ENCODE results near the gene TULP1.

GRCh38 chr6:35497571-35498421 lies 14.9 kb downstream of the TULP1 start:
- TF ChIP-seq CTCF (IDR thresholded peaks at IDR 0.05; ENCODE audit: insufficient read depth, low read length, poor library complexity, severe bottlenecking) (no peak), EZH2phosphoT487 (conservative IDR thresholded peaks at IDR 0.05; ENCODE audit: low read length) (no peak)

All from SU-DHL-6 (cell line).